Liver (tissue), 9 donors: ENCODE measurements around the gene FZR1. TPM values are rescaled to one million over a fixed set of nuclear protein-coding genes. Genes with fewer than 3 reads are reported as not detected.
A peak's percentile ranks its signal among the peaks of the same experiment; 100 is the strongest.

Experiments
- DNase-seq: peaks from one replicate; pipeline ENCODE4 v3.0.0-alpha.2; 2017; ENCODE audit warnings: low spot score
- H3K27ac ChIP-seq, 2 donors: one replicate each; pipeline ENCODE4 v1.7.0; 2013; ENCODE audit warnings: inconsistent platforms in 2 of 2, low read length in 2 of 2, control low read depth in 1 of 2, low read depth in 1 of 2, mild to moderate bottlenecking in 1 of 2
- H3K27me3 ChIP-seq, 4 donors: one replicate each; pipeline versions ENCODE4 v1.6.1 to v1.7.0; 2013; ENCODE audit warnings: low read length in 3 of 4, inconsistent platforms in 1 of 4, mild to moderate bottlenecking in 1 of 4, moderate library complexity in 1 of 4; ENCODE audit not compliant: control insufficient read depth in 4 of 4, insufficient read depth in 4 of 4
- H3K36me3 ChIP-seq, 4 donors: one replicate each; pipeline versions ENCODE4 v1.6.1 to v1.7.0; 2013; ENCODE audit warnings: low read length in 3 of 4, mild to moderate bottlenecking in 3 of 4, low read depth in 1 of 4, moderate library complexity in 1 of 4; ENCODE audit not compliant: control insufficient read depth in 4 of 4, insufficient read depth in 3 of 4
- H3K4me1 ChIP-seq, 4 donors: one replicate each; pipeline versions ENCODE4 v1.6.1 to v1.7.0; 2013; ENCODE audit warnings: low read length in 3 of 4, mild to moderate bottlenecking in 3 of 4, moderate library complexity in 1 of 4; ENCODE audit not compliant: control insufficient read depth in 4 of 4, insufficient read depth in 4 of 4
- H3K4me3 ChIP-seq, 3 donors: one replicate each; pipeline versions ENCODE4 v1.6.1 to v1.7.0; 2013; ENCODE audit warnings: low read length in 3 of 3, control low read depth in 1 of 3, low read depth in 1 of 3, mild to moderate bottlenecking in 1 of 3
- H3K9ac ChIP-seq, 2 donors: one replicate each; pipeline ENCODE4 v1.7.0; 2013; ENCODE audit warnings: low read length in 2 of 2, mild to moderate bottlenecking in 2 of 2, moderate library complexity in 2 of 2, control low read depth in 1 of 2, low read depth in 1 of 2
- H3K9me3 ChIP-seq, 4 donors: one replicate each; pipeline versions ENCODE4 v1.6.1 to v1.7.0; 2013; ENCODE audit warnings: low read length in 3 of 4; ENCODE audit not compliant: control insufficient read depth in 4 of 4
- CTCF ChIP-seq: fragments of 150-350 bp; IDR thresholded peaks from 2 replicates; pipeline ENCODE4 v1.5.1; 2017; ENCODE audit warnings: improper control_type of control experiment, low read depth, low read length; ENCODE audit not compliant: missing input control
- EGR1 ChIP-seq, 2 donors: IDR thresholded peaks; 2 replicates each; pipeline ENCODE4 v1.6.1; 2016 to 2018; ENCODE audit warnings: antibody characterized with exemption in 2 of 2, low read depth in 2 of 2
- FOXA1 ChIP-seq: IDR thresholded peaks from 2 replicates; pipeline ENCODE4 v1.6.1; 2016; ENCODE audit warnings: antibody characterized with exemption
- FOXA2 ChIP-seq: IDR thresholded peaks from 2 replicates; pipeline ENCODE4 v1.6.1; 2016; ENCODE audit warnings: antibody characterized with exemption
- GABPA ChIP-seq, 2 donors: IDR thresholded peaks in 1 of 2; conservative IDR thresholded peaks in 1 of 2; 2 replicates each; pipeline ENCODE4 v1.6.1; 2016; ENCODE audit warnings: antibody characterized with exemption in 2 of 2, mild to moderate bottlenecking in 1 of 2, moderate library complexity in 1 of 2
- HNF4A ChIP-seq, 2 donors: conservative IDR thresholded peaks; 2 replicates each; pipeline ENCODE4 v1.6.1; 2016; ENCODE audit warnings: antibody characterized with exemption in 2 of 2, mild to moderate bottlenecking in 2 of 2
- HNF4G ChIP-seq: IDR thresholded peaks from 2 replicates; pipeline ENCODE4 v1.6.1; 2016; ENCODE audit warnings: antibody characterized with exemption
- JUND ChIP-seq, 2 donors: IDR thresholded peaks; 2 replicates each; pipeline ENCODE4 v1.6.1; 2016; ENCODE audit warnings: antibody characterized with exemption in 2 of 2
- MAX ChIP-seq: IDR thresholded peaks from 2 replicates; pipeline ENCODE4 v1.6.1; 2016; ENCODE audit warnings: antibody characterized with exemption
- NR2F2 ChIP-seq: IDR thresholded peaks from 2 replicates; pipeline ENCODE4 v1.6.1; 2016; ENCODE audit warnings: antibody characterized with exemption
- RAD21 ChIP-seq, 2 donors: IDR thresholded peaks; 2 replicates each; pipeline ENCODE4 v1.6.1; 2016; ENCODE audit warnings: antibody characterized with exemption in 2 of 2, mild to moderate bottlenecking in 2 of 2
- RXRA ChIP-seq, 2 donors: IDR thresholded peaks; 2 replicates each; pipeline ENCODE4 v1.6.1; 2017 to 2018; ENCODE audit warnings: antibody characterized with exemption in 2 of 2, mild to moderate bottlenecking in 1 of 2
- SP1 ChIP-seq: IDR thresholded peaks from 2 replicates; pipeline ENCODE4 v1.6.1; 2018; ENCODE audit warnings: antibody characterized with exemption, mild to moderate bottlenecking
- TAF1 ChIP-seq: conservative IDR thresholded peaks from 2 replicates; pipeline ENCODE4 v1.6.1; 2016; ENCODE audit warnings: antibody characterized with exemption, mild to moderate bottlenecking
- YY1 ChIP-seq: IDR thresholded peaks from 2 replicates; pipeline ENCODE4 v1.6.1; 2016; ENCODE audit warnings: antibody characterized with exemption, mild to moderate bottlenecking
- ZBTB33 ChIP-seq: IDR thresholded peaks from 2 replicates; pipeline ENCODE4 v1.6.1; 2016; ENCODE audit warnings: antibody characterized with exemption
- WGBS: extraction: QIAGEN DNeasy Blood & Tissue Kit; methylation state at CpG from one replicate; pipeline ENCODE4 v1.1.7; 2013; 5-methylcytosine and 5-hydroxymethylcytosine counted together
- polyA plus RNA-seq, 2 donors: library from polyadenylated mRNA; stranded (reverse) in 1 of 2; unstranded in 1 of 2; fragments of 200-250 nt in 1 of 2; fragments of >200 nt in 1 of 2; fragmentation: Nextera tagmentation in 1 of 2; extraction: Ambion mirVana in 1 of 2; gene quantifications; one replicate each; pipeline versions ENCODE4 v1.2.1 to v1.2.3, GENCODE V29; 2013 to 2015
- total RNA-seq, 2 donors: library from RNA; depleted of rRNA; stranded (reverse); fragments of >200 nt; gene quantifications; one replicate each; pipeline ENCODE4 v1.2.3, GENCODE V29; 2014
- TF ChIP-seq, protein P1 (sequence below): IDR thresholded peaks from 2 replicates; pipeline ENCODE4 v1.6.1; 2016; ENCODE audit warnings: antibody characterized with exemption, mild to moderate bottlenecking
- TF ChIP-seq, protein P2 (sequence below): IDR thresholded peaks from 2 replicates; pipeline ENCODE4 v1.6.1; 2016; ENCODE audit warnings: antibody characterized with exemption
- donor health status: healthy.
- donor health status: healthy.
- donor health status: healthy.
- donor health status: healthy.
- donor health status: healthy.

Gene FZR1
- total and polyA plus RNA-seq, 4 donors = 17.0 to 27.3 (median 20.3) TPM

- Histone ChIP-seq H3K9me3 (no peaks in the 10 kb centered on the region), H3K36me3 (peaks cover 0 to 6% (median 1%) of the 10 kb centered on the region in 4 donors), H3K4me3 (no peak overlapping the region), H3K4me1 (peaks cover 9 to 44% (median 25%) of the 10 kb centered on the region in 4 donors), H3K9ac (peak overlapping the region in 1 of 2 donors; percentile 38), H3K27ac (peak overlapping the region; percentile 32 to 55), H3K27me3 (no peaks in the 10 kb centered on the region)
- 58% methylated on average over 21 of the region's 21 CpGs for WGBS
- no peak for TF ChIP-seq ZBTB33
- no peak for TF ChIP-seq RAD21 (IDR thresholded peaks at IDR 0.05)
- TF ChIP-seq, protein P1, sequence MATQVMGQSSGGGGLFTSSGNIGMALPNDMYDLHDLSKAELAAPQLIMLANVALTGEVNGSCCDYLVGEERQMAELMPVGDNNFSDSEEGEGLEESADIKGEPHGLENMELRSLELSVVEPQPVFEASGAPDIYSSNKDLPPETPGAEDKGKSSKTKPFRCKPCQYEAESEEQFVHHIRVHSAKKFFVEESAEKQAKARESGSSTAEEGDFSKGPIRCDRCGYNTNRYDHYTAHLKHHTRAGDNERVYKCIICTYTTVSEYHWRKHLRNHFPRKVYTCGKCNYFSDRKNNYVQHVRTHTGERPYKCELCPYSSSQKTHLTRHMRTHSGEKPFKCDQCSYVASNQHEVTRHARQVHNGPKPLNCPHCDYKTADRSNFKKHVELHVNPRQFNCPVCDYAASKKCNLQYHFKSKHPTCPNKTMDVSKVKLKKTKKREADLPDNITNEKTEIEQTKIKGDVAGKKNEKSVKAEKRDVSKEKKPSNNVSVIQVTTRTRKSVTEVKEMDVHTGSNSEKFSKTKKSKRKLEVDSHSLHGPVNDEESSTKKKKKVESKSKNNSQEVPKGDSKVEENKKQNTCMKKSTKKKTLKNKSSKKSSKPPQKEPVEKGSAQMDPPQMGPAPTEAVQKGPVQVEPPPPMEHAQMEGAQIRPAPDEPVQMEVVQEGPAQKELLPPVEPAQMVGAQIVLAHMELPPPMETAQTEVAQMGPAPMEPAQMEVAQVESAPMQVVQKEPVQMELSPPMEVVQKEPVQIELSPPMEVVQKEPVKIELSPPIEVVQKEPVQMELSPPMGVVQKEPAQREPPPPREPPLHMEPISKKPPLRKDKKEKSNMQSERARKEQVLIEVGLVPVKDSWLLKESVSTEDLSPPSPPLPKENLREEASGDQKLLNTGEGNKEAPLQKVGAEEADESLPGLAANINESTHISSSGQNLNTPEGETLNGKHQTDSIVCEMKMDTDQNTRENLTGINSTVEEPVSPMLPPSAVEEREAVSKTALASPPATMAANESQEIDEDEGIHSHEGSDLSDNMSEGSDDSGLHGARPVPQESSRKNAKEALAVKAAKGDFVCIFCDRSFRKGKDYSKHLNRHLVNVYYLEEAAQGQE = peak; percentile 24
- TF ChIP-seq CTCF = no peak
- TF ChIP-seq SP1 = no peak
- peak; percentile 32 to 45 for TF ChIP-seq HNF4A (conservative IDR thresholded peaks at IDR 0.05)
- TF ChIP-seq JUND (IDR thresholded peaks at IDR 0.05) = peak in 1 of 2 donors; percentile 13
- TF ChIP-seq TAF1 = no peak
- TF ChIP-seq RXRA (IDR thresholded peaks at IDR 0.05) = peak; percentile 27 to 43
- TF ChIP-seq EGR1 (IDR thresholded peaks at IDR 0.05; ENCODE audit: low read depth in 2 of 2) = no peak
- TF ChIP-seq GABPA (IDR thresholded peaks at IDR 0.05 in 1 of 2, conservative IDR thresholded peaks at IDR 0.05 in 1 of 2) = peak; percentile 66 to 69
- TF ChIP-seq, protein P2, sequence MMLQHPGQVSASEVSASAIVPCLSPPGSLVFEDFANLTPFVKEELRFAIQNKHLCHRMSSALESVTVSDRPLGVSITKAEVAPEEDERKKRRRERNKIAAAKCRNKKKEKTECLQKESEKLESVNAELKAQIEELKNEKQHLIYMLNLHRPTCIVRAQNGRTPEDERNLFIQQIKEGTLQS = no peak
- TF ChIP-seq HNF4G = no peak
- TF ChIP-seq YY1 = no peak
- no peak for TF ChIP-seq MAX
- no peak for TF ChIP-seq NR2F2
- no peak for TF ChIP-seq FOXA2
- TF ChIP-seq FOXA1 = no peak
- no peak for DNase-seq
These were observed 48.4 kb downstream of the FZR1 start for GRCh38 chr19:3554254-3555083.
